PFSK-1 (cell line): ENCODE data around the gene SIKE1.

Experiments
- FOXP2 ChIP-seq: optimal IDR thresholded peaks from 2 replicates; pipeline ENCODE3; 2011; ENCODE audit warnings: borderline replicate concordance, control low read depth, inconsistent platforms; ENCODE audit not compliant: insufficient read depth; ENCODE audit errors: extremely low read length, extremely low read depth
- POLR2AphosphoS5 ChIP-seq: IDR thresholded peaks from 2 replicates; pipeline ENCODE4 v1.6.1; 2012; ENCODE audit warnings: low read depth, mild to moderate bottlenecking, control low read depth, low read length, moderate library complexity
- SIN3A ChIP-seq: IDR thresholded peaks from 2 replicates; pipeline ENCODE4 v1.6.1; 2012; ENCODE audit warnings: mild to moderate bottlenecking, low read length, moderate library complexity, borderline replicate concordance; ENCODE audit not compliant: insufficient read depth
- TAF1 ChIP-seq: IDR thresholded peaks from 2 replicates; pipeline ENCODE4 v1.6.1; 2012; ENCODE audit warnings: low read length, control low read depth, borderline replicate concordance; ENCODE audit not compliant: insufficient read depth
- TF ChIP-seq, protein P1 (sequence below), 2 experiments: IDR thresholded peaks; 2 replicates each; pipeline versions ENCODE4 v1.6.1 to v1.8.0; 2011 to 2012; ENCODE audit warnings: low read depth in 2 of 2, low read length in 2 of 2, control low read depth in 1 of 2, inconsistent platforms in 1 of 2, mild to moderate bottlenecking in 1 of 2, moderate library complexity in 1 of 2; ENCODE audit not compliant: insufficient read depth in 1 of 2

Gene SIKE1

DNA sequence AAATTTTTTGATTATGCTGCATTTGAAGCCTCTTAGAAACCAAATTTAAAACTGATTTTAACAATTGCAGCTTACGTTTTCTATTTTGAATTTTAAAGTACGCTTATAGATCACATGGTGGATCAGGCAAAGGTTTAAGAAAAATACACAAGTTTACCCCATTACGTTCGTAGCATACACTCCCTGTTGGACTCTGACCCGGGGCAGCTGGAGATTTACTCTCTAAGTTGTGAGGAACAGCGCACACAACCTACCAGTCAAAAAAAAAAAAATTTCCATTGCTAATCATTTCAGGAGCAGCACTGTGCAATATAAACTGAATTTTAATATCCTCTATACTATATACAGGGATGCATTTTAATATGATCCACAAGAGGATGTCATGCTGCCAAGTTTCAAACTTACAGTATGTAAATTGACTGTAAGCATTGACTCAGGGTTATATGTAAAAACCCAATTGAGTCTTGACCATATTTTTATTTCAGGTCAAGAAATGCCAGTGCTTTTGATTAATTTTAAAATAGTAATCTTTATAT, 43.1 kb downstream of the SIKE1 start:
- TF ChIP-seq, protein P1, sequence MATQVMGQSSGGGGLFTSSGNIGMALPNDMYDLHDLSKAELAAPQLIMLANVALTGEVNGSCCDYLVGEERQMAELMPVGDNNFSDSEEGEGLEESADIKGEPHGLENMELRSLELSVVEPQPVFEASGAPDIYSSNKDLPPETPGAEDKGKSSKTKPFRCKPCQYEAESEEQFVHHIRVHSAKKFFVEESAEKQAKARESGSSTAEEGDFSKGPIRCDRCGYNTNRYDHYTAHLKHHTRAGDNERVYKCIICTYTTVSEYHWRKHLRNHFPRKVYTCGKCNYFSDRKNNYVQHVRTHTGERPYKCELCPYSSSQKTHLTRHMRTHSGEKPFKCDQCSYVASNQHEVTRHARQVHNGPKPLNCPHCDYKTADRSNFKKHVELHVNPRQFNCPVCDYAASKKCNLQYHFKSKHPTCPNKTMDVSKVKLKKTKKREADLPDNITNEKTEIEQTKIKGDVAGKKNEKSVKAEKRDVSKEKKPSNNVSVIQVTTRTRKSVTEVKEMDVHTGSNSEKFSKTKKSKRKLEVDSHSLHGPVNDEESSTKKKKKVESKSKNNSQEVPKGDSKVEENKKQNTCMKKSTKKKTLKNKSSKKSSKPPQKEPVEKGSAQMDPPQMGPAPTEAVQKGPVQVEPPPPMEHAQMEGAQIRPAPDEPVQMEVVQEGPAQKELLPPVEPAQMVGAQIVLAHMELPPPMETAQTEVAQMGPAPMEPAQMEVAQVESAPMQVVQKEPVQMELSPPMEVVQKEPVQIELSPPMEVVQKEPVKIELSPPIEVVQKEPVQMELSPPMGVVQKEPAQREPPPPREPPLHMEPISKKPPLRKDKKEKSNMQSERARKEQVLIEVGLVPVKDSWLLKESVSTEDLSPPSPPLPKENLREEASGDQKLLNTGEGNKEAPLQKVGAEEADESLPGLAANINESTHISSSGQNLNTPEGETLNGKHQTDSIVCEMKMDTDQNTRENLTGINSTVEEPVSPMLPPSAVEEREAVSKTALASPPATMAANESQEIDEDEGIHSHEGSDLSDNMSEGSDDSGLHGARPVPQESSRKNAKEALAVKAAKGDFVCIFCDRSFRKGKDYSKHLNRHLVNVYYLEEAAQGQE (IDR thresholded peaks at IDR 0.05; ENCODE audit: insufficient read depth in 1 of 2, low read depth in 2 of 2, low read length in 2 of 2), result no peak
- no peak for TF ChIP-seq SIN3A

DNA sequence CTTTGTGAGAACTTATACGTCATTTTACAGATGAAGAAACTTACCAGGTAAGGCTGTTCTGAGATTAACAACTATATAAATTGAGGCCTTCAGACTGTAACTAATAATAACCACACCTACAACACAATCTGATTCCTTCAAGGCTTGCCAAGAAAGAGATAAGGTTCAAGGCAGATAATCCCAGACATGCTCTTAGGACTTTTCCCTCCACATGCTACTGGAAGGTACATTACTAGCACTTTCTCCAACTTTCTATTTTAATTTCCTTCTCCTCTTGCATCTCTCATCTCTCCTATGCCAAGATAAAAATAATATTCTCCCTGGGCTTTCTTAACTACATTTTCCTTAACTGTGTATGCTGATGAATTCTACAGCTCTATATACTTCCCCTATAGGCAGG, 45.0 kb downstream of the SIKE1 start:
- TF ChIP-seq, protein P1 (IDR thresholded peaks at IDR 0.05; ENCODE audit: insufficient read depth in 1 of 2, low read depth in 2 of 2, low read length in 2 of 2), result no peak
- no peak for TF ChIP-seq POLR2AphosphoS5
- no peak for TF ChIP-seq SIN3A
- TF ChIP-seq FOXP2, result no peak
- TF ChIP-seq TAF1, result no peak

DNA sequence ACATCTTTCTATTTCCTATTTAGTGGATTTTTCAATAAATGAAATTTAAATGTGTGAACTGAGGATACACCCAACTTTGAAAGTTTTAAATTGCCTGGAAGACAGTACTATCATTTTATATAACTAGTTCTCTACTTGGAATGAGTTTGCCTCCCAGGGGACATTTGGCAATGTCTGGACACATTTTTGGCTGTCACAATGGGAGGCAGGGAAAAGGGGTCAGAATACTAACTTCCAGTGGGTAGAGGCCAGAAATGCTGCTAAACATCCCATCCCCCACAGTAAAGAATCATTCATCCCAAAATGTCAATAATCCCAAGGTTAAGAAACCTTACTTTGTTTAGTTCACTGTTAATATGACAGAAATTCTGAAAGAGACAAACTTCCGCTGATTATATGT, 50.7 kb downstream of the SIKE1 start:
- TF ChIP-seq FOXP2 (no peak), TAF1 (no peak), SIN3A (no peak), POLR2AphosphoS5 (no peak)
- TF ChIP-seq, protein P1 (IDR thresholded peaks at IDR 0.05; ENCODE audit: insufficient read depth in 1 of 2, low read depth in 2 of 2, low read length in 2 of 2), result no peak

DNA sequence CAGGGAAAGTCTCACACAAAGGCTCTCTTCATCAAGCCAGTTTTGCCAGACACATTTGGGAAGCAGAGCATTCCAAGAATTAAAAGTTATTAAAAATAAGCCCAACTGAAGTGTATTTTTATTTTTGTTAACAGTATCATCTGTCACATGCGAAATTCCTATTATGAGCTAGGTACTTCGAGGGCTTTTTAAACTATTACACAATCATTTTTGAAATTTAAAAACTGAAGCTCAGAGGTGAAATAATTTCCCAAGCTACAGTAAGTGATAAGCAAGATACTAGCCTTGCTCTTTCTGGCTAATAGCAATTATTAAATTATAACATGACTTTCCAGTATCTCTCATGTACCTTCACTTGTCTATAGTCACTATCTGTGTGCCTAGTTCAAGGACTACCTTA, 51.9 kb downstream of the SIKE1 start:
- TF ChIP-seq, protein P1 (IDR thresholded peaks at IDR 0.05; ENCODE audit: insufficient read depth in 1 of 2, low read depth in 2 of 2, low read length in 2 of 2), result no peak

DNA sequence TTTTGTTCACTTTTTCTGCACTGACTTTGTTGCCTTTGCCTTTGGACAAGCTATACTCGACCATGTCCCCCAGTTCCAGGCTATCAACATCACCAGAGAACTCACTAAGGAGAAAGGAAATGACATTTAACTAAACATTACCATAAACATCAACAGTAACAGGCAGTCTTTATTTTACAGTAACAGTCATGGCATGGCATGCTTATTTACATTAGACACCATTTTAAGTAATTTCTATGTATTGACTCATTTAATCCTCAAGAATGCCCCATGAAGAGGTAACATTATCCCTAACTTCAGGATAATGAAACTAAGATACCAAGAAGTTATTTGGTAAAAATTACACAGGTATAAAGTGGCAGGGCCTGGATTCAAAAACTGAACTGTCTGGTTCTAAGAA, 55.3 kb downstream of the SIKE1 start:
- TF ChIP-seq FOXP2 (no peak), SIN3A (no peak), TAF1 (no peak), POLR2AphosphoS5 (no peak)
- TF ChIP-seq, protein P1 (IDR thresholded peaks at IDR 0.05; ENCODE audit: insufficient read depth in 1 of 2, low read depth in 2 of 2, low read length in 2 of 2), result no peak
